ENCODE data around the gene GGTA1. TPM values are rescaled to one million over a fixed set of nuclear protein-coding genes. Genes with fewer than 3 reads are reported as not detected.

Gene GGTA1
- total RNA-seq, 1 experiment from 2014 or later, result not detected

DNA sequence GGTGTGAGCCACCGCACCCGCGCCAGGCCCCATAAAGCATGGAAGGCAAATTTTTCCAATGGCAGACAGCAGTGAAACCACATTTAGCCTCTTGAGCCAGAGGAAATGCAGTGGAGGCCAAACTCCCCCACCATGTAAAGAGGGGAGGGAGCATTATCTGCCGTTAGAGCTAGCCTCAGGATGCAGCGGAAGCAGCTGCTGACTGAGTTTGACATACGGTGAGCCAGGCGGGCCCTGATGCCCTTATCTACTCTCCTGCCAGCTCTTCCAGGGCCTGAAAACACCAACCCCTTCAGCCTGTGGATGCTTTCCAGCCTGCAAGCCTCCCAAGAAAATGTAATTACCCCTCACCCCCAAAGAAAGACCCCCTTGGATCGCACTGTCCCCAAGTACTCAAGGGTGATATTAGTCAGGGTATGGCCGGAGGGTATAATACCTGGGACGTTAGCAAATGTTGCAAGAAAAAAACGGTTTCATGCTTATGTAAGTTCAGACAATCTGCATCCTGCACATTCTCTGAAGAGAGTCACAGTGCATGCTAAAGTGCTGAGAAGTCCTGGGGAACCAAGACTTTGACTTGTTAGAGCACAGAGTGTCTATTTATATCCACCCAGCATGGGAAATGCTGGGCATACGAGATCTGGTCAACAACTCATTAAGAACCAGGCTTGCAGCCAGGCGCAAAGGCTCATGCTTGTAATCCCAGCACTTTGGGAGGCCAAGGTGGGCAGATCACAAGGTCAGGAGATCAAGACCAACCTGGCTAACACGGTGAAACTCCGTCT lies 11.3 kb upstream of the GGTA1 start:
- no peak overlapping the region for H2BK120ac ChIP-seq (ENCODE audit: low read depth, low read length, poor library complexity, severe bottlenecking)

More for the DNA sequence above, 11.3 kb upstream of the GGTA1 start:
- no peaks in the 10 kb centered on the region; a peak in 1 of 7 replicates for H3K36me3 Mint-ChIP-seq (ENCODE audit: insufficient read depth in 1 of 3, low read depth in 3 of 3)
- Histone ChIP-seq H3K4ac (ENCODE audit: low read depth, low read length) (no peak overlapping the region), H2AFZ (ENCODE audit: low read length) (no peak overlapping the region), H4K20me1 (ENCODE audit: control insufficient read depth, insufficient read depth, insufficient read length) (no peaks in the 10 kb centered on the region), H4K8ac (replicated peaks; ENCODE audit: insufficient read length, low read depth, low read length) (no peak overlapping the region), H3T11ph (ENCODE audit: low read length) (no peak overlapping the region), H3K14ac (ENCODE audit: insufficient read depth, low read length) (no peak overlapping the region), H4K5ac (ENCODE audit: insufficient read length, low read depth, low read length) (no peak overlapping the region), H3K18ac (ENCODE audit: insufficient read length, low read depth, low read length) (no peak overlapping the region), H3K23ac (ENCODE audit: insufficient read length, low read depth, low read length) (no peak overlapping the region), H2BK15ac (ENCODE audit: low read depth, low read length) (no peak overlapping the region), H3K27me3 (ENCODE audit: insufficient read depth, low read length) (no peaks in the 10 kb centered on the region), H3K9ac (ENCODE audit: extremely low read depth, insufficient read length, low read length) (no peak overlapping the region), H3K79me2 (ENCODE audit: insufficient read depth, low read length) (no peaks in the 10 kb centered on the region), H3K9me3 (ENCODE audit: control insufficient read depth, low read depth, low read length) (no peaks in the 10 kb centered on the region), H2AK5ac (ENCODE audit: insufficient read length, low read length) (no peak overlapping the region), H3K23me2 (ENCODE audit: insufficient read length, low read depth, low read length, poor library complexity, severe bottlenecking) (no peaks in the 10 kb centered on the region), H2BK12ac (ENCODE audit: insufficient read length, low read depth, low read length) (no peak overlapping the region), H3K79me1 (ENCODE audit: insufficient read depth, low read depth, low read length, poor library complexity, severe bottlenecking) (no peaks in the 10 kb centered on the region), H2BK20ac (ENCODE audit: low read depth, low read length, poor library complexity, severe bottlenecking) (no peak overlapping the region), H3K56ac (ENCODE audit: insufficient read length, low read depth, low read length) (no peak overlapping the region), H3K4me1 (ENCODE audit: insufficient read depth, low read length) (peaks cover 2% of the 10 kb centered on the region; the same call in 1 of the 2 replicates), H3K4me2 (ENCODE audit: insufficient read depth, insufficient read length, low read length) (no peak overlapping the region), H2BK5ac (ENCODE audit: insufficient read length, low read length) (no peak overlapping the region), H4K91ac (ENCODE audit: insufficient read length, low read depth, low read length) (no peak overlapping the region), H3K27ac (ENCODE audit: insufficient read length, low read depth, low read length) (no peak overlapping the region)
- no peak overlapping the region; a peak in 1 of 5 replicates for H3K4me3 Mint-ChIP-seq
- no peaks in the 10 kb centered on the region for H3K9me3 Mint-ChIP-seq
- WGBS (ENCODE audit: extremely low coverage, insufficient read length, low lambda C conversion rate), result no CpG with 5 or more reads among the region's 15 CpGs
- peaks cover 18 to 22% of the 10 kb centered on the region in 2 experiments for H3K4me1 Mint-ChIP-seq
- H3K27ac Mint-ChIP-seq, result peak overlapping the region in 1 of 3 experiments; percentile 89; a peak in 1 of 7 replicates
- H3K27me3 Mint-ChIP-seq (ENCODE audit: low read depth), result peaks cover 19% of the 10 kb centered on the region
- DNase-seq, result no peak
- TF ChIP-seq, protein P1, sequence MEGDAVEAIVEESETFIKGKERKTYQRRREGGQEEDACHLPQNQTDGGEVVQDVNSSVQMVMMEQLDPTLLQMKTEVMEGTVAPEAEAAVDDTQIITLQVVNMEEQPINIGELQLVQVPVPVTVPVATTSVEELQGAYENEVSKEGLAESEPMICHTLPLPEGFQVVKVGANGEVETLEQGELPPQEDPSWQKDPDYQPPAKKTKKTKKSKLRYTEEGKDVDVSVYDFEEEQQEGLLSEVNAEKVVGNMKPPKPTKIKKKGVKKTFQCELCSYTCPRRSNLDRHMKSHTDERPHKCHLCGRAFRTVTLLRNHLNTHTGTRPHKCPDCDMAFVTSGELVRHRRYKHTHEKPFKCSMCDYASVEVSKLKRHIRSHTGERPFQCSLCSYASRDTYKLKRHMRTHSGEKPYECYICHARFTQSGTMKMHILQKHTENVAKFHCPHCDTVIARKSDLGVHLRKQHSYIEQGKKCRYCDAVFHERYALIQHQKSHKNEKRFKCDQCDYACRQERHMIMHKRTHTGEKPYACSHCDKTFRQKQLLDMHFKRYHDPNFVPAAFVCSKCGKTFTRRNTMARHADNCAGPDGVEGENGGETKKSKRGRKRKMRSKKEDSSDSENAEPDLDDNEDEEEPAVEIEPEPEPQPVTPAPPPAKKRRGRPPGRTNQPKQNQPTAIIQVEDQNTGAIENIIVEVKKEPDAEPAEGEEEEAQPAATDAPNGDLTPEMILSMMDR (conservative IDR thresholded peaks at IDR 0.05), result no peak

Measured in H9 (cell line).